K562 (cell line): ENCODE results near the gene PTP4A2. TPM values are rescaled to one million over a fixed set of nuclear protein-coding genes. Genes with fewer than 3 reads are reported as not detected.

ENCODE experiments used
- BCL6 ChIP-seq: fragments of 250-450 bp; sonication (Bioruptor Pico); IDR thresholded peaks from 2 replicates; pipeline ENCODE4 v1.4.0; 2020
- CBX3 ChIP-seq, 2 experiments: IDR thresholded peaks; 1 replicate in 1 of 2; 2 replicates in 1 of 2; pipeline ENCODE4 v1.6.1; 2012; ENCODE audit warnings: inconsistent platforms in 2 of 2, low read length in 2 of 2, borderline replicate concordance in 1 of 2, control low read depth in 1 of 2
- CC2D1A ChIP-seq: fragments of 450-650 bp; IDR thresholded peaks from 2 replicates; pipeline ENCODE4 v1.6.1; 2017; ENCODE audit warnings: mild to moderate bottlenecking
- GABPB1 ChIP-seq: sonication (generic); formaldehyde crosslinking; IDR thresholded peaks from 2 replicates; pipeline ENCODE4 v1.8.0; 2022; ENCODE audit warnings: mild to moderate bottlenecking, missing genetic modification reagents
- HMG20B ChIP-seq: fragments of 250-450 bp; sonication (Bioruptor Pico); IDR thresholded peaks from 2 replicates; pipeline ENCODE4 v1.5.0; 2021; ENCODE audit warnings: mild to moderate bottlenecking
- MCM7 ChIP-seq, 2 experiments: fragments of 450-650 bp; IDR thresholded peaks; 2 replicates each; pipeline ENCODE4 v1.6.1; 2016 to 2018
- NR2C2 ChIP-seq, 2 experiments: fragments of 200-800 bp in 1 of 2; sonication (Bioruptor generic) in 1 of 2; sonication (generic) in 1 of 2; formaldehyde crosslinking in 1 of 2; IDR thresholded peaks; 2 replicates each; pipeline versions ENCODE4 v1.6.1 to v1.8.0; 2016 to 2022; ENCODE audit warnings: mild to moderate bottlenecking in 1 of 2, missing compliant biosample characterization in 1 of 2, missing genetic modification characterization in 1 of 2, missing genetic modification reagents in 1 of 2
- NR3C1 ChIP-seq: sonication (generic); formaldehyde crosslinking; IDR thresholded peaks from 2 replicates; pipeline ENCODE4 v1.8.1; 2022; ENCODE audit warnings: missing genetic modification reagents
- PHB2 ChIP-seq: fragments of 450-650 bp; IDR thresholded peaks from 2 replicates; pipeline ENCODE4 v1.6.1; 2017; ENCODE audit warnings: low read depth
- SIX5 ChIP-seq, 2 experiments: IDR thresholded peaks; 2 replicates each; pipeline ENCODE4 v1.6.1; 2011; ENCODE audit warnings: low read length in 2 of 2, borderline replicate concordance in 1 of 2, low read depth in 1 of 2, mild to moderate bottlenecking in 1 of 2, moderate library complexity in 1 of 2; ENCODE audit not compliant: insufficient read depth in 1 of 2
- STAG1 ChIP-seq: sonication (generic); formaldehyde crosslinking; IDR thresholded peaks from 2 replicates; pipeline ENCODE4 v1.5.0; 2020; ENCODE audit warnings: missing genetic modification reagents, borderline replicate concordance
- TCF3 ChIP-seq: sonication (generic); formaldehyde crosslinking; IDR thresholded peaks from 2 replicates; pipeline ENCODE4 v1.4.0; 2020; ENCODE audit warnings: mild to moderate bottlenecking, missing genetic modification reagents
- TRIM24 ChIP-seq, 2 experiments: fragments of 450-650 bp; IDR thresholded peaks; 2 replicates each; pipeline ENCODE4 v1.6.1; 2016
- ZNF41 ChIP-seq: fragments of 250-450 bp; sonication (Bioruptor Pico); conservative IDR thresholded peaks from 2 replicates; pipeline ENCODE4 v1.4.0; 2020; ENCODE audit warnings: mild to moderate bottlenecking
- ZNF445 ChIP-seq: fragments of 250-450 bp; sonication (Bioruptor Pico); IDR thresholded peaks from 2 replicates; pipeline ENCODE4 v1.4.0; 2020; ENCODE audit warnings: low read depth, mild to moderate bottlenecking, moderate library complexity
- ZNF655 ChIP-seq: fragments of 250-450 bp; sonication (Bioruptor Pico); IDR thresholded peaks from 2 replicates; pipeline ENCODE4 v1.5.0; 2021
- ZNF668 ChIP-seq: fragments of 250-450 bp; sonication (Bioruptor Pico); IDR thresholded peaks from 2 replicates; pipeline ENCODE4 v1.8.0; 2022; ENCODE audit warnings: mild to moderate bottlenecking, inconsistent platforms
- ZNF780A ChIP-seq: fragments of 250-450 bp; sonication (Bioruptor Pico); IDR thresholded peaks from 2 replicates; pipeline ENCODE4 v1.5.0; 2021; ENCODE audit warnings: mild to moderate bottlenecking
- polyA plus RNA-seq, 8 experiments: library from polyadenylated mRNA; depleted of rRNA in 4 of 8; stranded (reverse) in 5 of 8; unstranded in 3 of 8; fragments of >200 nt; fragmentation: Nextera tagmentation in 2 of 8; fragmentation: Illumina TruSeq in 1 of 8; extraction: Ambion mirVana in 2 of 8; extraction: Trizol in 1 of 8; gene quantifications; 2 replicates each; pipeline versions ENCODE4 v1.2.1 to v1.2.3, GENCODE V29; 2011 to 2014; ENCODE audit warnings: inconsistent platforms in 1 of 8, missing spikeins in 1 of 8
- total RNA-seq, 7 experiments: library from RNA; depleted of rRNA in 6 of 7; stranded (reverse); fragments of >200 nt in 6 of 7; fragmentation: Illumina TruSeq in 2 of 7; extraction: Trizol in 2 of 7; gene quantifications; 2 replicates each; pipeline versions ENCODE4 v1.2.1 to v1.2.3, GENCODE V29; 2011 to 2021; ENCODE audit warnings: low replicate concordance in 1 of 7
- TF ChIP-seq, protein P1 (sequence below): fragments of 250-450 bp; sonication (Bioruptor Pico); IDR thresholded peaks from 2 replicates; pipeline ENCODE4 v1.5.0; 2021; ENCODE audit warnings: mild to moderate bottlenecking, moderate library complexity
- TF ChIP-seq, protein P2 (sequence below): IDR thresholded peaks from 2 replicates; pipeline ENCODE4 v1.6.1; 2012; ENCODE audit warnings: low read depth, low read length, improper control_type of control experiment, borderline replicate concordance
- TF ChIP-seq, protein P3 (sequence below), 2 experiments: IDR thresholded peaks; 2 replicates each; pipeline ENCODE4 v1.6.1; 2011; ENCODE audit warnings: borderline replicate concordance in 1 of 2, control low read depth in 1 of 2, low read depth in 1 of 2, low read length in 1 of 2, mild to moderate bottlenecking in 1 of 2, mixed read lengths in 1 of 2, moderate library complexity in 1 of 2; ENCODE audit not compliant: insufficient read depth in 1 of 2, insufficient read length in 1 of 2, poor library complexity in 1 of 2, severe bottlenecking in 1 of 2; ENCODE audit errors: extremely low read depth in 1 of 2

Gene PTP4A2
- total and polyA plus RNA-seq, 9 of the 15 experiments (the other 6 are each of a cell fraction or from before 2014, with no cell fraction given) = 197 to 870 (median 480) TPM

DNA sequence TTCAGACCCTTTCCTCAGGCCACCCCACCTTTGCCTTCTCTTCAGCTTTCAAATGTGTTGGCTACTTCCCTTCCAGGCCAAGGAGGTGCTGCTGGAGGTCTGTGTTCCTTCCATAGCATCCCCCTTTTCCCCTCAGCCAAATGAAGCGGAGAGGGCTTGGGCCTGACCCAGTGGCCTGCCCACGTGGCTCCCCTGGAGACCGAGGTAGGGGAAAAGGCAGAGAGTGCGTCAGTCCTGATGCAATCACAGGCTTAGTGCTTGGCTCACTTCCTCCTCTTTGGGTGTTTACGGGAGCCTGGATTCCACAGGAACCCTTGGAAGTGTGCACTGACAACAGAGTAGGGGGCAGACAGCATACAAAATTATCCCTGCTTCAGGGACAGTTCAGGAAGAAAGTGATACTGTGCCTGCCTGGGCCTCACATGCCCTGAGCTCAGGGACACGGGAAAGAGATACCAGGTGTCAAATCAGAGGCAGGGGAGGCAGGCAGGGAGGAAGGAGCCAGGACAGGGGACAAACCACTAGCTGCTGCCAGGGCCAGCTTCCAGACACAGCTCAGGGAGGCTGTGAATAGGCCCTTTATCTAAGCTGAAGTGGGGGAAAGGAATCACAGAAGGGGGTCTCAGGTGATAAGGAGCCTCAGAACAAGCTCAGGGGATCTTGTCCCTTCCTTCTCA is 16.6 kb upstream of the PTP4A2 start (continued):
- TF ChIP-seq, protein P1, sequence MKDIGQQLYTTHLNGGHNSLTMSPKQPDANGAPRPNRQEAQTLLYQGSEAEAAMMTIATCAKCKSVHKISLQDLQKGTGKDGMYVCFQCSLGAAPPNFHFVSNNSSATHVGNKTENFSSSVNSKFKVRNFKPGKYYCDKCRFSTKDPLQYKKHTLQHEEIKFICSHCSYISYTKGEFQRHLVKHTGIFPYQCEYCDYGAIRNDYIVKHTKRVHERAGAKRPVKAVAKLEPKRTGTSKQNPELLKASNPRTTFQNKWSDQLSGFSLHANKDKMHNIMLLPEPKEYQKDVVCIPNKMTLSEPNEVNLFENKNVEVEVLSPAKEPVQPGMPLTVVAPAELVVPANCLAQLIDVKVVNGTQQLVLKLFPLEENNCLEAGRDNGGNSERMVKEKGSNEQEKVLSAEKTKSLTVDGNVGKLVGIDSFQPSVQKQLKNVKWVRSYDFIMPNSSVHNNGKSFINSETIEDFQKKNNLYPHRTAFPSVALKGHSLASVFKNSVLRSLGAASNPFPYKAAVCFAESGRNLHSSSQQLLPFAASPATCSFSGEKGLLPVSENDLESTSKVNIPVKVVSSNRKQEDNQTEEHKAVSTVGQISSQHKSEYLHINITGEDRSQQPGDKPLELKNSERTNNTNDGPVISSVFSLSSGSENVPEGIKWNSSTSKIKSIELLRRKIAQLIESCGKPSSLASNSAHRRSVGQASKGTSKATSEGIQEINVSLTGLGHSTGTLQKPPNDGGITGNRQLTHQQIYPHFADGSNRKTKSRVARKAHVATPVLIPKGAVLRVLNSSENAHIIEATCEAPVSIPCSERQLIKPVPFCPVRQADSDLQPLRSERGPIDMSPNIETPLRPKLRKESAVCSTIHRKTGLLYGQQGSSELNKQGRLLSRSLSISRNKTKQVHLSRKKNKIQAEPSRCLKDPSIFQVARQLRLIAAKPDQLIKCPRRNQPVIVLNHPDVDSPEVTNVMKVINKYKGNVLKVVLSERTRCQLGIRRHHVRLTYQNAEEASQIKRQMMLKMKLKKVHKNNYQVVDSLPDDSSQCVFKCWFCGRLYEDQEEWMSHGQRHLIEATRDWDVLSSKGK (CRISPR knock-in tag) = no peak
- TF ChIP-seq TRIM24 (IDR thresholded peaks at IDR 0.05) (peak in 1 of 2 experiments; percentile 39; a peak in 1 of 4 replicates), NR2C2 (CRISPR knock-in tag; IDR thresholded peaks at IDR 0.05) (no peak; the same call in 1 of the 2 replicates), NR2C2 (tag; IDR thresholded peaks at IDR 0.05) (peak; percentile 85), CBX3 (IDR thresholded peaks at IDR 0.05; ENCODE audit: borderline replicate concordance in 1 of 2, low read length in 2 of 2) (no peak; a peak in 1 of 3 replicates), ZNF668 (CRISPR knock-in tag) (peak; percentile 83), ZNF445 (CRISPR knock-in tag) (no peak), BCL6 (CRISPR knock-in tag) (no peak), NR3C1 (CRISPR knock-in tag) (no peak), SIX5 (IDR thresholded peaks at IDR 0.05; ENCODE audit: borderline replicate concordance in 1 of 2, insufficient read depth in 1 of 2, low read depth in 1 of 2, low read length in 2 of 2) (no peak), TCF3 (no peak), MCM7 (IDR thresholded peaks at IDR 0.05) (no peak), HMG20B (CRISPR knock-in tag) (no peak), STAG1 (CRISPR knock-in tag) (no peak), PHB2 (no peak), ZNF41 (CRISPR knock-in tag) (peak; percentile 7), GABPB1 (CRISPR knock-in tag) (no peak), ZNF655 (CRISPR knock-in tag) (no peak), ZNF780A (CRISPR knock-in tag) (no peak), CC2D1A (no peak)
- TF ChIP-seq, protein P2, sequence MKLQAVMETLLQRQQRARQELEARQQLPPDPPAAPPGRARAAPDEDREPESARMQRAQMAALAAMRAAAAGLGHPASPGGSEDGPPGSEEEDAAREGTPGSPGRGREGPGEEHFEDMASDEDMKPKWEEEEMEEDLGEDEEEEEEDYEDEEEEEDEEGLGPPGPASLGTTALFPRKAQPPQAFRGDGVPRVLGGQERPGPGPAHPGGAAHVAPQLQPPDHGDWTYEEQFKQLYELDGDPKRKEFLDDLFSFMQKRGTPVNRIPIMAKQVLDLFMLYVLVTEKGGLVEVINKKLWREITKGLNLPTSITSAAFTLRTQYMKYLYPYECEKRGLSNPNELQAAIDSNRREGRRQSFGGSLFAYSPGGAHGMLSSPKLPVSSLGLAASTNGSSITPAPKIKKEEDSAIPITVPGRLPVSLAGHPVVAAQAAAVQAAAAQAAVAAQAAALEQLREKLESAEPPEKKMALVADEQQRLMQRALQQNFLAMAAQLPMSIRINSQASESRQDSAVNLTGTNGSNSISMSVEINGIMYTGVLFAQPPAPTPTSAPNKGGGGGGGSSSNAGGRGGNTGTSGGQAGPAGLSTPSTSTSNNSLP = no peak
- TF ChIP-seq, protein P3, sequence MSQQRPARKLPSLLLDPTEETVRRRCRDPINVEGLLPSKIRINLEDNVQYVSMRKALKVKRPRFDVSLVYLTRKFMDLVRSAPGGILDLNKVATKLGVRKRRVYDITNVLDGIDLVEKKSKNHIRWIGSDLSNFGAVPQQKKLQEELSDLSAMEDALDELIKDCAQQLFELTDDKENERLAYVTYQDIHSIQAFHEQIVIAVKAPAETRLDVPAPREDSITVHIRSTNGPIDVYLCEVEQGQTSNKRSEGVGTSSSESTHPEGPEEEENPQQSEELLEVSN (IDR thresholded peaks at IDR 0.05; ENCODE audit: borderline replicate concordance in 1 of 2, extremely low read depth in 1 of 2, insufficient read depth in 1 of 2, insufficient read length in 1 of 2, low read depth in 1 of 2, low read length in 1 of 2, poor library complexity in 1 of 2, severe bottlenecking in 1 of 2) = peak; percentile 69 to 78
